ENCODE measurements around the gene UNC13A.

GRCh38 chr19:17601683-17602082 is 86.5 kb downstream of the UNC13A start:
- TF ChIP-seq REL (CRISPR knock-in tag; conservative IDR thresholded peaks at IDR 0.05), result no peak
- TF ChIP-seq, protein P1, sequence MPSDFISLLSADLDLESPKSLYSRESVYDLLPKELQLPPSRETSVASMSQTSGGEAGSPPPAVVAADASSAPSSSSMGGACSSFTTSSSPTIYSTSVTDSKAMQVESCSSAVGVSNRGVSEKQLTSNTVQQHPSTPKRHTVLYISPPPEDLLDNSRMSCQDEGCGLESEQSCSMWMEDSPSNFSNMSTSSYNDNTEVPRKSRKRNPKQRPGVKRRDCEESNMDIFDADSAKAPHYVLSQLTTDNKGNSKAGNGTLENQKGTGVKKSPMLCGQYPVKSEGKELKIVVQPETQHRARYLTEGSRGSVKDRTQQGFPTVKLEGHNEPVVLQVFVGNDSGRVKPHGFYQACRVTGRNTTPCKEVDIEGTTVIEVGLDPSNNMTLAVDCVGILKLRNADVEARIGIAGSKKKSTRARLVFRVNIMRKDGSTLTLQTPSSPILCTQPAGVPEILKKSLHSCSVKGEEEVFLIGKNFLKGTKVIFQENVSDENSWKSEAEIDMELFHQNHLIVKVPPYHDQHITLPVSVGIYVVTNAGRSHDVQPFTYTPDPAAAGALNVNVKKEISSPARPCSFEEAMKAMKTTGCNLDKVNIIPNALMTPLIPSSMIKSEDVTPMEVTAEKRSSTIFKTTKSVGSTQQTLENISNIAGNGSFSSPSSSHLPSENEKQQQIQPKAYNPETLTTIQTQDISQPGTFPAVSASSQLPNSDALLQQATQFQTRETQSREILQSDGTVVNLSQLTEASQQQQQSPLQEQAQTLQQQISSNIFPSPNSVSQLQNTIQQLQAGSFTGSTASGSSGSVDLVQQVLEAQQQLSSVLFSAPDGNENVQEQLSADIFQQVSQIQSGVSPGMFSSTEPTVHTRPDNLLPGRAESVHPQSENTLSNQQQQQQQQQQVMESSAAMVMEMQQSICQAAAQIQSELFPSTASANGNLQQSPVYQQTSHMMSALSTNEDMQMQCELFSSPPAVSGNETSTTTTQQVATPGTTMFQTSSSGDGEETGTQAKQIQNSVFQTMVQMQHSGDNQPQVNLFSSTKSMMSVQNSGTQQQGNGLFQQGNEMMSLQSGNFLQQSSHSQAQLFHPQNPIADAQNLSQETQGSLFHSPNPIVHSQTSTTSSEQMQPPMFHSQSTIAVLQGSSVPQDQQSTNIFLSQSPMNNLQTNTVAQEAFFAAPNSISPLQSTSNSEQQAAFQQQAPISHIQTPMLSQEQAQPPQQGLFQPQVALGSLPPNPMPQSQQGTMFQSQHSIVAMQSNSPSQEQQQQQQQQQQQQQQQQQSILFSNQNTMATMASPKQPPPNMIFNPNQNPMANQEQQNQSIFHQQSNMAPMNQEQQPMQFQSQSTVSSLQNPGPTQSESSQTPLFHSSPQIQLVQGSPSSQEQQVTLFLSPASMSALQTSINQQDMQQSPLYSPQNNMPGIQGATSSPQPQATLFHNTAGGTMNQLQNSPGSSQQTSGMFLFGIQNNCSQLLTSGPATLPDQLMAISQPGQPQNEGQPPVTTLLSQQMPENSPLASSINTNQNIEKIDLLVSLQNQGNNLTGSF (CRISPR knock-in tag; IDR thresholded peaks at IDR 0.05), result no peak
- TF ChIP-seq XRCC5 (optimal IDR thresholded peaks at IDR 0.05; ENCODE audit: low read length), result no peak
- no peak for TF ChIP-seq BCL6 (CRISPR knock-in tag; IDR thresholded peaks at IDR 0.05)

Data from HepG2 (cell line).